Kidney (tissue), 14 donors: ENCODE data around the gene EN2. TPM values are rescaled to one million over a fixed set of nuclear protein-coding genes. Genes with fewer than 3 reads are reported as not detected.
A peak's percentile ranks its signal among the peaks of the same experiment; 100 is the strongest.

Experiments used
- DNase-seq, 5 donors: peaks; one replicate each; pipeline ENCODE4 v3.0.0-alpha.2; 2013 to 2020
- FAIRE-seq: peaks from 2 replicates; lab custom pipeline; 2012; peaks lifted over from hg19 to GRCh38; lab: Jason Lieb, UNC
- H3K27ac ChIP-seq, 2 donors: one replicate each; pipeline ENCODE4 v1.7.0; 2013; ENCODE audit warnings: low read depth in 2 of 2, low read length in 2 of 2, inconsistent platforms in 1 of 2
- H3K27me3 ChIP-seq: one replicate; pipeline ENCODE4 v1.7.1; 2013; ENCODE audit warnings: low read length, inconsistent platforms; ENCODE audit not compliant: control insufficient read depth, insufficient read depth
- H3K36me3 ChIP-seq, 3 donors: one replicate each; pipeline versions ENCODE4 v1.7.0 to v1.7.1; 2013; ENCODE audit warnings: low read length in 3 of 3, control low read depth in 1 of 3, inconsistent platforms in 1 of 3; ENCODE audit not compliant: insufficient read depth in 3 of 3, control insufficient read depth in 2 of 3
- H3K4me1 ChIP-seq, 3 donors: one replicate each; pipeline versions ENCODE4 v1.7.0 to v1.7.1; 2013; ENCODE audit warnings: low read length in 3 of 3, inconsistent platforms in 1 of 3, low read depth in 1 of 3; ENCODE audit not compliant: control insufficient read depth in 2 of 3, insufficient read depth in 2 of 3
- H3K4me3 ChIP-seq, 3 donors: one replicate each; pipeline versions ENCODE4 v1.7.0 to v1.8.1; 2013; ENCODE audit warnings: low read length in 3 of 3, control low read depth in 1 of 3, inconsistent platforms in 1 of 3
- H3K9ac ChIP-seq, 3 donors: one replicate each; pipeline versions ENCODE4 v1.7.0 to v1.7.1; 2013; ENCODE audit warnings: low read length in 3 of 3, control low read depth in 1 of 3, inconsistent platforms in 1 of 3
- H3K9me3 ChIP-seq, 3 donors: one replicate each; pipeline versions ENCODE4 v1.7.0 to v1.7.1; 2013; ENCODE audit warnings: low read length in 3 of 3, control low read depth in 1 of 3, inconsistent platforms in 1 of 3; ENCODE audit not compliant: control insufficient read depth in 2 of 3, insufficient read depth in 1 of 3
- CTCF ChIP-seq: IDR thresholded peaks from 3 replicates; pipeline ENCODE4 v1.5.1; 2012; ENCODE audit warnings: mild to moderate bottlenecking, moderate library complexity, borderline replicate concordance; ENCODE audit not compliant: insufficient read depth; ENCODE audit errors: extremely low read depth
- intact Hi-C: fragments of 100-400 bp; cut with DNase I; formaldehyde crosslinking; loops from one replicate; pipeline ENCODE4 v1.11.1; 2022
- polyA plus RNA-seq: library from polyadenylated mRNA; stranded (reverse); fragments of 350-450 nt; fragmentation: Illumina TruSeq; extraction: RNeasy Lipid Tissue Mini Kit (QIAGEN cat#74804); gene quantifications from one replicate; pipeline ENCODE4 v1.2.3, GENCODE V29; 2014; ENCODE audit warnings: low read depth, low replicate concordance; ENCODE audit not compliant: insufficient read depth
- total RNA-seq: library from RNA; stranded (reverse); fragmentation: NEBNext Ultra II Directional; extraction: Animal tissue kit (Norgen Biotek cat#: 25700); gene quantifications from one replicate; pipeline ENCODE4 v1.2.1, GENCODE V29; 2021
- donor health status: control.
- donor health status: control.
- donor health status: control.
- donor health status: control.
- donor health status: control.
- donor health status: DM: yes; HTN: yes; CAD: no.
- donor health status: Normal renal cell carcinoma (clear cell type).

Gene EN2
- total and polyA plus RNA-seq, 2 donors from 2014 or later = 0.13 TPM; not detected in 1

GRCh38 chr7:155418941-155419755 is 38.8 kb upstream of the EN2 start:
- no peaks in the 10 kb centered on the region for H3K36me3 ChIP-seq
- H3K4me1 ChIP-seq = no peaks in the 10 kb centered on the region
- TF ChIP-seq CTCF = no peak
- H3K4me3 ChIP-seq = no peak overlapping the region
- intact Hi-C loops = no loop called here
- H3K9me3 ChIP-seq = no peaks in the 10 kb centered on the region
- FAIRE-seq = no peak
- no peak overlapping the region for H3K27ac ChIP-seq
- no peaks in the 10 kb centered on the region for H3K27me3 ChIP-seq
- DNase-seq = no peak
- no peak overlapping the region for H3K9ac ChIP-seq

GRCh38 chr7:155420116-155420515 is 37.8 kb upstream of the EN2 start:
- no peaks in the 10 kb centered on the region for H3K36me3 ChIP-seq
- H3K4me3 ChIP-seq = no peak overlapping the region
- no peak overlapping the region for H3K9ac ChIP-seq
- DNase-seq = no peak
- no peaks in the 10 kb centered on the region for H3K4me1 ChIP-seq
- intact Hi-C loops = no loop called here
- no peak for TF ChIP-seq CTCF
- H3K27me3 ChIP-seq = no peaks in the 10 kb centered on the region
- no peak overlapping the region for H3K27ac ChIP-seq
- H3K9me3 ChIP-seq = no peaks in the 10 kb centered on the region
- FAIRE-seq = no peak

GRCh38 chr7:155422151-155422550 is 35.8 kb upstream of the EN2 start:
- no peak overlapping the region for H3K27ac ChIP-seq
- no peak overlapping the region for H3K9ac ChIP-seq
- FAIRE-seq (no peak), DNase-seq (peak in 1 of 5 donors; percentile 58)
- no peak overlapping the region for H3K4me3 ChIP-seq
- intact Hi-C loops = no loop called here
- H3K27me3 ChIP-seq = no peaks in the 10 kb centered on the region
- no peaks in the 10 kb centered on the region for H3K9me3 ChIP-seq
- H3K36me3 ChIP-seq = no peaks in the 10 kb centered on the region
- H3K4me1 ChIP-seq = no peaks in the 10 kb centered on the region
- no peak for TF ChIP-seq CTCF
